HL-60 (cell line): Measurements from ENCODE around the gene TNP2.

ENCODE experiments used
- GABPA ChIP-seq: IDR thresholded peaks from 2 replicates; pipeline ENCODE4 v1.6.1; 2012; ENCODE audit warnings: low read depth
- POLR2AphosphoS5 ChIP-seq: IDR thresholded peaks from 2 replicates; pipeline ENCODE4 v1.6.1; 2012; ENCODE audit warnings: low read depth
- REST ChIP-seq: IDR thresholded peaks from 2 replicates; pipeline ENCODE4 v1.6.1; 2012; ENCODE audit warnings: low read depth; ENCODE audit not compliant: insufficient replicate concordance
- SPI1 ChIP-seq: IDR thresholded peaks from 2 replicates; pipeline ENCODE4 v1.6.1; 2012; ENCODE audit warnings: low read depth, mild to moderate bottlenecking, borderline replicate concordance
- TF ChIP-seq, protein P1 (sequence below): IDR thresholded peaks from one replicate; pipeline ENCODE4 v1.5.1; 2011; ENCODE audit warnings: low read length, control low read depth, inconsistent platforms; ENCODE audit not compliant: insufficient read depth

GRCh38 chr16:11259655-11260595, 9.2 kb downstream of the TNP2 start:
- TF ChIP-seq, protein P1, sequence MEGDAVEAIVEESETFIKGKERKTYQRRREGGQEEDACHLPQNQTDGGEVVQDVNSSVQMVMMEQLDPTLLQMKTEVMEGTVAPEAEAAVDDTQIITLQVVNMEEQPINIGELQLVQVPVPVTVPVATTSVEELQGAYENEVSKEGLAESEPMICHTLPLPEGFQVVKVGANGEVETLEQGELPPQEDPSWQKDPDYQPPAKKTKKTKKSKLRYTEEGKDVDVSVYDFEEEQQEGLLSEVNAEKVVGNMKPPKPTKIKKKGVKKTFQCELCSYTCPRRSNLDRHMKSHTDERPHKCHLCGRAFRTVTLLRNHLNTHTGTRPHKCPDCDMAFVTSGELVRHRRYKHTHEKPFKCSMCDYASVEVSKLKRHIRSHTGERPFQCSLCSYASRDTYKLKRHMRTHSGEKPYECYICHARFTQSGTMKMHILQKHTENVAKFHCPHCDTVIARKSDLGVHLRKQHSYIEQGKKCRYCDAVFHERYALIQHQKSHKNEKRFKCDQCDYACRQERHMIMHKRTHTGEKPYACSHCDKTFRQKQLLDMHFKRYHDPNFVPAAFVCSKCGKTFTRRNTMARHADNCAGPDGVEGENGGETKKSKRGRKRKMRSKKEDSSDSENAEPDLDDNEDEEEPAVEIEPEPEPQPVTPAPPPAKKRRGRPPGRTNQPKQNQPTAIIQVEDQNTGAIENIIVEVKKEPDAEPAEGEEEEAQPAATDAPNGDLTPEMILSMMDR: no peak
- no peak for TF ChIP-seq REST
- TF ChIP-seq GABPA: no peak
- TF ChIP-seq POLR2AphosphoS5: no peak
- no peak for TF ChIP-seq SPI1
